GM23338 (cell line): ENCODE results near the gene IRF2.

Source experiments
- CREB1 ChIP-seq: fragments of 250-450 bp; sonication (Bioruptor Pico); IDR thresholded peaks from 2 replicates; pipeline ENCODE4 v1.5.0; 2020; ENCODE audit warnings: low read depth, mild to moderate bottlenecking, moderate library complexity
- EZH2 ChIP-seq: fragments of 200-600 bp; sonication (generic); IDR thresholded peaks from one replicate; pipeline ENCODE4 v1.8.0; 2017; ENCODE audit warnings: antibody characterized with exemption, mild to moderate bottlenecking, low read depth; ENCODE audit not compliant: unreplicated experiment
- EZH2phosphoT487 ChIP-seq: fragments of 200-600 bp; sonication (generic); IDR thresholded peaks from one replicate; pipeline ENCODE4 v1.8.1; 2018; ENCODE audit warnings: antibody characterized with exemption; ENCODE audit not compliant: unreplicated experiment
- JUNB ChIP-seq: IDR thresholded peaks from one replicate; pipeline ENCODE4 v1.6.1; 2016; ENCODE audit warnings: antibody characterized with exemption; ENCODE audit not compliant: unreplicated experiment
- NANOG ChIP-seq: IDR thresholded peaks from 2 replicates; pipeline ENCODE4 v1.6.1; 2016; ENCODE audit warnings: antibody characterized with exemption, borderline replicate concordance
- POLR2AphosphoS5 ChIP-seq: IDR thresholded peaks from 2 replicates; pipeline ENCODE4 v1.6.1; 2016; ENCODE audit warnings: antibody characterized with exemption, low read depth
- ZNF331 ChIP-seq: fragments of 250-450 bp; sonication (Bioruptor Pico); IDR thresholded peaks from 2 replicates; pipeline ENCODE4 v1.5.0; 2020; ENCODE audit warnings: low read depth, mild to moderate bottlenecking, moderate library complexity
- TF ChIP-seq, protein P1 (sequence below): IDR thresholded peaks from one replicate; pipeline ENCODE4 v1.6.1; 2018; ENCODE audit warnings: antibody characterized with exemption; ENCODE audit not compliant: unreplicated experiment
- TF ChIP-seq, protein P2 (sequence below), 2 experiments: fragments of 200-600 bp in 1 of 2; sonication (generic) in 1 of 2; conservative IDR thresholded peaks; 2 replicates each; pipeline versions ENCODE4 v1.5.1 to v1.6.1; 2016 to 2017; ENCODE audit warnings: antibody characterized with exemption in 2 of 2, low read depth in 2 of 2, mild to moderate bottlenecking in 2 of 2, moderate library complexity in 1 of 2

DNA sequence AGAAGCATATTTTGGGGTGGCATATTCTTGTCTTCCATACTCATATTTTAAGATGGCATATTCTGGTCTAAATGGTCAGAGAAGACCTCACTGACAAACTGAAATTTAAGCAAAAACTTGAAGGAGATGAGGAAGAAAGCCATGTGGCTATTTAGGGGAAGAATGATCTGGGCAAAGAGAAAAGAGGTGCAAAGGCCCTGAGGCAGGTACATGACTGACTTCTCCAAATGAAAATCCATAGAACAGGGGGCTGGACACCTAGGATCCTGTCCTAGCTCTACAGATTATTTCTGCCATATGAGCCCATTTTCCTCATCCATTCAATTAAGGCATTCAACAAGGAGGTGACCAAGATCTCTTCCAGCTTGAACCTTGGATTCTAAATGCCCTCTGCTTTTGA, 105.6 kb downstream of the IRF2 start:
- TF ChIP-seq, protein P1, sequence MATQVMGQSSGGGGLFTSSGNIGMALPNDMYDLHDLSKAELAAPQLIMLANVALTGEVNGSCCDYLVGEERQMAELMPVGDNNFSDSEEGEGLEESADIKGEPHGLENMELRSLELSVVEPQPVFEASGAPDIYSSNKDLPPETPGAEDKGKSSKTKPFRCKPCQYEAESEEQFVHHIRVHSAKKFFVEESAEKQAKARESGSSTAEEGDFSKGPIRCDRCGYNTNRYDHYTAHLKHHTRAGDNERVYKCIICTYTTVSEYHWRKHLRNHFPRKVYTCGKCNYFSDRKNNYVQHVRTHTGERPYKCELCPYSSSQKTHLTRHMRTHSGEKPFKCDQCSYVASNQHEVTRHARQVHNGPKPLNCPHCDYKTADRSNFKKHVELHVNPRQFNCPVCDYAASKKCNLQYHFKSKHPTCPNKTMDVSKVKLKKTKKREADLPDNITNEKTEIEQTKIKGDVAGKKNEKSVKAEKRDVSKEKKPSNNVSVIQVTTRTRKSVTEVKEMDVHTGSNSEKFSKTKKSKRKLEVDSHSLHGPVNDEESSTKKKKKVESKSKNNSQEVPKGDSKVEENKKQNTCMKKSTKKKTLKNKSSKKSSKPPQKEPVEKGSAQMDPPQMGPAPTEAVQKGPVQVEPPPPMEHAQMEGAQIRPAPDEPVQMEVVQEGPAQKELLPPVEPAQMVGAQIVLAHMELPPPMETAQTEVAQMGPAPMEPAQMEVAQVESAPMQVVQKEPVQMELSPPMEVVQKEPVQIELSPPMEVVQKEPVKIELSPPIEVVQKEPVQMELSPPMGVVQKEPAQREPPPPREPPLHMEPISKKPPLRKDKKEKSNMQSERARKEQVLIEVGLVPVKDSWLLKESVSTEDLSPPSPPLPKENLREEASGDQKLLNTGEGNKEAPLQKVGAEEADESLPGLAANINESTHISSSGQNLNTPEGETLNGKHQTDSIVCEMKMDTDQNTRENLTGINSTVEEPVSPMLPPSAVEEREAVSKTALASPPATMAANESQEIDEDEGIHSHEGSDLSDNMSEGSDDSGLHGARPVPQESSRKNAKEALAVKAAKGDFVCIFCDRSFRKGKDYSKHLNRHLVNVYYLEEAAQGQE: no peak
- TF ChIP-seq, protein P2, sequence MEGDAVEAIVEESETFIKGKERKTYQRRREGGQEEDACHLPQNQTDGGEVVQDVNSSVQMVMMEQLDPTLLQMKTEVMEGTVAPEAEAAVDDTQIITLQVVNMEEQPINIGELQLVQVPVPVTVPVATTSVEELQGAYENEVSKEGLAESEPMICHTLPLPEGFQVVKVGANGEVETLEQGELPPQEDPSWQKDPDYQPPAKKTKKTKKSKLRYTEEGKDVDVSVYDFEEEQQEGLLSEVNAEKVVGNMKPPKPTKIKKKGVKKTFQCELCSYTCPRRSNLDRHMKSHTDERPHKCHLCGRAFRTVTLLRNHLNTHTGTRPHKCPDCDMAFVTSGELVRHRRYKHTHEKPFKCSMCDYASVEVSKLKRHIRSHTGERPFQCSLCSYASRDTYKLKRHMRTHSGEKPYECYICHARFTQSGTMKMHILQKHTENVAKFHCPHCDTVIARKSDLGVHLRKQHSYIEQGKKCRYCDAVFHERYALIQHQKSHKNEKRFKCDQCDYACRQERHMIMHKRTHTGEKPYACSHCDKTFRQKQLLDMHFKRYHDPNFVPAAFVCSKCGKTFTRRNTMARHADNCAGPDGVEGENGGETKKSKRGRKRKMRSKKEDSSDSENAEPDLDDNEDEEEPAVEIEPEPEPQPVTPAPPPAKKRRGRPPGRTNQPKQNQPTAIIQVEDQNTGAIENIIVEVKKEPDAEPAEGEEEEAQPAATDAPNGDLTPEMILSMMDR (conservative IDR thresholded peaks at IDR 0.05; ENCODE audit: low read depth in 2 of 2): no peak
- TF ChIP-seq EZH2phosphoT487: no peak
- no peak for TF ChIP-seq POLR2AphosphoS5
- no peak for TF ChIP-seq CREB1 (CRISPR knock-in tag)
- no peak for TF ChIP-seq EZH2
- TF ChIP-seq JUNB: no peak
- no peak for TF ChIP-seq ZNF331 (CRISPR knock-in tag)
- TF ChIP-seq NANOG: no peak
